ENCODE data around the gene GSTM1.
A peak's percentile ranks its signal among the peaks of the same experiment; 100 is the strongest.

The GSTM1 gene

GRCh38 chr1:109653306-109653705, 34.3 kb upstream of the GSTM1 start:
- no peaks in the 10 kb centered on the region for H3F3A ChIP-seq (ENCODE audit: control insufficient read depth, insufficient read depth)
- peaks cover 35% of the 10 kb centered on the region for H3K27me3 ChIP-seq (ENCODE audit: control insufficient read depth, low read length)
- no peak overlapping the region for H3K4me2 ChIP-seq (ENCODE audit: low read length)
- H3K79me2 ChIP-seq (ENCODE audit: control insufficient read depth, low read length): no peaks in the 10 kb centered on the region
- no peaks in the 10 kb centered on the region for H3K9me2 ChIP-seq (replicated peaks; ENCODE audit: control insufficient read depth, low read length)
- no peaks in the 10 kb centered on the region for H3K9me3 ChIP-seq (ENCODE audit: control insufficient read depth, insufficient read depth, low read length)
- no peaks in the 10 kb centered on the region for H3K36me3 ChIP-seq (ENCODE audit: control insufficient read depth, low read length)
- H3K27ac ChIP-seq (ENCODE audit: low read depth, low read length): no peak overlapping the region
- TF ChIP-seq EZH2phosphoT487 (IDR thresholded peaks at IDR 0.05; ENCODE audit: borderline replicate concordance, low read length): no peak
- TF ChIP-seq, protein P1, sequence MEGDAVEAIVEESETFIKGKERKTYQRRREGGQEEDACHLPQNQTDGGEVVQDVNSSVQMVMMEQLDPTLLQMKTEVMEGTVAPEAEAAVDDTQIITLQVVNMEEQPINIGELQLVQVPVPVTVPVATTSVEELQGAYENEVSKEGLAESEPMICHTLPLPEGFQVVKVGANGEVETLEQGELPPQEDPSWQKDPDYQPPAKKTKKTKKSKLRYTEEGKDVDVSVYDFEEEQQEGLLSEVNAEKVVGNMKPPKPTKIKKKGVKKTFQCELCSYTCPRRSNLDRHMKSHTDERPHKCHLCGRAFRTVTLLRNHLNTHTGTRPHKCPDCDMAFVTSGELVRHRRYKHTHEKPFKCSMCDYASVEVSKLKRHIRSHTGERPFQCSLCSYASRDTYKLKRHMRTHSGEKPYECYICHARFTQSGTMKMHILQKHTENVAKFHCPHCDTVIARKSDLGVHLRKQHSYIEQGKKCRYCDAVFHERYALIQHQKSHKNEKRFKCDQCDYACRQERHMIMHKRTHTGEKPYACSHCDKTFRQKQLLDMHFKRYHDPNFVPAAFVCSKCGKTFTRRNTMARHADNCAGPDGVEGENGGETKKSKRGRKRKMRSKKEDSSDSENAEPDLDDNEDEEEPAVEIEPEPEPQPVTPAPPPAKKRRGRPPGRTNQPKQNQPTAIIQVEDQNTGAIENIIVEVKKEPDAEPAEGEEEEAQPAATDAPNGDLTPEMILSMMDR (IDR thresholded peaks at IDR 0.05; ENCODE audit: low read depth, low read length, poor library complexity, severe bottlenecking): no peak
- H3K4me1 ChIP-seq (ENCODE audit: control insufficient read depth, low read length): peaks cover 21% of the 10 kb centered on the region
- no peaks in the 10 kb centered on the region for H4K20me1 ChIP-seq (ENCODE audit: control insufficient read depth, insufficient read depth, low read depth, low read length)
- no peak overlapping the region for H3K4me3 ChIP-seq (ENCODE audit: low read length)

- H3K9me2 ChIP-seq (replicated peaks; ENCODE audit: control insufficient read depth, low read length): no peaks in the 10 kb centered on the region
- no peak overlapping the region for H3K27ac ChIP-seq (ENCODE audit: low read depth, low read length)
- no peaks in the 10 kb centered on the region for H4K20me1 ChIP-seq (ENCODE audit: control insufficient read depth, insufficient read depth, low read depth, low read length)
- TF ChIP-seq, protein P1 (IDR thresholded peaks at IDR 0.05; ENCODE audit: low read depth, low read length, poor library complexity, severe bottlenecking): no peak
- TF ChIP-seq EZH2phosphoT487 (IDR thresholded peaks at IDR 0.05; ENCODE audit: borderline replicate concordance, low read length): no peak
- H3K36me3 ChIP-seq (ENCODE audit: control insufficient read depth, low read length): no peaks in the 10 kb centered on the region
- H3K79me2 ChIP-seq (ENCODE audit: control insufficient read depth, low read length): no peaks in the 10 kb centered on the region
- peaks cover 35% of the 10 kb centered on the region for H3K27me3 ChIP-seq (ENCODE audit: control insufficient read depth, low read length)
- no peaks in the 10 kb centered on the region for H3F3A ChIP-seq (ENCODE audit: control insufficient read depth, insufficient read depth)
- peaks cover 18% of the 10 kb centered on the region for H3K4me1 ChIP-seq (ENCODE audit: control insufficient read depth, low read length)
- H3K4me3 ChIP-seq (ENCODE audit: low read length): no peak overlapping the region
- no peak overlapping the region for H3K4me2 ChIP-seq (ENCODE audit: low read length)
- H3K9me3 ChIP-seq (ENCODE audit: control insufficient read depth, insufficient read depth, low read length): no peaks in the 10 kb centered on the region
Measured at GRCh38 chr1:109654519-109654918, 33.1 kb upstream of the GSTM1 start.

DNA sequence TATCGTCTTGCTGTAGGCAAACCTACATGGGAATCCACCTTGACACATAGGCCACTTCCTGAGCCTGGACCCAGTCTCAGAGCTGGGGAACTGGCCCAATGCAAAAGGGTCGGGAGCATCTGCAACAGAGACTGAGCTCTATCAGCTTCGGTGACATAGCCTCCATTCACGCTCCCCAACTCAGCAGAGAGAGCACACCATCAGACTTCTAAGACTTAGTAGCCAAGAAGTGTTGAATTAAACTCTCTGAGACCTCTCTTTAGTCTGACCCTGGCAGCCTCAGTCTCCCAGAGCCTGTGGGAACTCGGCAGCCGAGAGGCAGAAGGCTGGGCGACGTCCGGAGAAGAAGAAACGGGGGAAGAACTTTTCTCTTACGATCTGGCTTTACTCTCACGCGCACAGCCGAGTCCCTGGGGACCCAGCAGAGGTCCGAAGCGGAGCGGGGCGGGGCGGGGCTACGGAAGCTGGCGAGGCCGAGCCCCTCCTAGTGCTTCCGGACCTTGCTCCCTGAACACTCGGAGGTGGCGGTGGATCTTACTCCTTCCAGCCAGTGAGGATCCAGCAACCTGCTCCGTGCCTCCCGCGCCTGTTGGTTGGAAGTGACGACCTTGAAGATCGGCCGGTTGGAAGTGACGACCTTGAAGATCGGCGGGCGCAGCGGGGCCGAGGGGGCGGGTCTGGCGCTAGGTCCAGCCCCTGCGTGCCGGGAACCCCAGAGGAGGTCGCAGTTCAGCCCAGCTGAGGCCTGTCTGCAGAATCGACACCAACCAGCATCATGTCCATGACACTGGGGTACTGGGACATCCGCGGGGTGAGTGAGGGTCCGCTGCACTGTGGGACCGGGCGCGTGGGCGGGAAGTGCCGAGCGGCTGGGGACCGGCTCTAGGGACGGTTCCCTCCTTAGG, 31.8 kb upstream of the GSTM1 start, which contains the start of gene GSTM4:
Gene GSTM4 (plus strand): TSS at position 485 of the 905 bp plus-strand sequence. CDS start 291 bp downstream, at position 776.
- no peaks in the 10 kb centered on the region for H3K9me2 ChIP-seq (replicated peaks; ENCODE audit: control insufficient read depth, low read length)
- no peaks in the 10 kb centered on the region for H3K36me3 ChIP-seq (ENCODE audit: control insufficient read depth, low read length)
- H3K79me2 ChIP-seq (ENCODE audit: control insufficient read depth, low read length): no peaks in the 10 kb centered on the region
- peaks cover 27% of the 10 kb centered on the region for H3K27me3 ChIP-seq (ENCODE audit: control insufficient read depth, low read length)
- TF ChIP-seq, protein P1 (IDR thresholded peaks at IDR 0.05; ENCODE audit: low read depth, low read length, poor library complexity, severe bottlenecking): peak; percentile 36
- TF ChIP-seq EZH2phosphoT487 (IDR thresholded peaks at IDR 0.05; ENCODE audit: borderline replicate concordance, low read length): no peak
- H3K4me3 ChIP-seq (ENCODE audit: low read length): peak within 1 kb of the TSS; percentile 77
- no peaks in the 10 kb centered on the region for H4K20me1 ChIP-seq (ENCODE audit: control insufficient read depth, insufficient read depth, low read depth, low read length)
- no peak within 1 kb of the TSS for H3K27ac ChIP-seq (ENCODE audit: low read depth, low read length)
- H3K4me1 ChIP-seq (ENCODE audit: control insufficient read depth, low read length): peaks cover 16% of the 10 kb centered on the region
- no peaks in the 10 kb centered on the region for H3F3A ChIP-seq (ENCODE audit: control insufficient read depth, insufficient read depth)
- peak within 1 kb of the TSS; percentile 77 for H3K4me2 ChIP-seq (ENCODE audit: low read length)
- no peaks in the 10 kb centered on the region for H3K9me3 ChIP-seq (ENCODE audit: control insufficient read depth, insufficient read depth, low read length)
